SK-N-SH treated with all-trans-retinoic acid at 6 μM for 48 hours (cell line): ENCODE data around the gene XPR1.

Experiments used
- ATAC-seq: fragments of 200-7000 bp; cut with Tn5 transposase; 3 replicates; pipeline ENCODE4 v1.9.1; 2020; ENCODE audit warnings: mild to moderate bottlenecking, moderate library complexity
- ARNTL ChIP-seq: fragments of 450-650 bp; formaldehyde crosslinking; IDR thresholded peaks from 2 replicates; pipeline ENCODE4 v1.5.0; 2020; ENCODE audit warnings: low read depth, mild to moderate bottlenecking, moderate library complexity, borderline replicate concordance
- BACH2 ChIP-seq: fragments of 250-450 bp; sonication (Bioruptor Pico); IDR thresholded peaks from 2 replicates; pipeline ENCODE4 v1.9.0; 2021; ENCODE audit warnings: mild to moderate bottlenecking, borderline replicate concordance
- CREB5 ChIP-seq: fragments of 250-450 bp; sonication (Bioruptor Pico); IDR thresholded peaks from 2 replicates; pipeline ENCODE4 v1.5.1; 2020; ENCODE audit warnings: low read depth, mild to moderate bottlenecking, moderate library complexity
- CSDC2 ChIP-seq: fragments of 250-450 bp; sonication (Bioruptor Pico); IDR thresholded peaks from 2 replicates; pipeline ENCODE4 v1.5.0; 2020; ENCODE audit warnings: mild to moderate bottlenecking, moderate library complexity
- CSRNP3 ChIP-seq: fragments of 250-450 bp; sonication (Bioruptor Pico); IDR thresholded peaks from 2 replicates; pipeline ENCODE4 v1.5.1; 2021; ENCODE audit warnings: mild to moderate bottlenecking, moderate library complexity
- GLIS3 ChIP-seq: fragments of 250-450 bp; sonication (Bioruptor Pico); IDR thresholded peaks from 2 replicates; pipeline ENCODE4 v1.5.0; 2020; ENCODE audit warnings: mild to moderate bottlenecking, moderate library complexity
- ISL1 ChIP-seq: fragments of 250-450 bp; sonication (Bioruptor Pico); IDR thresholded peaks from 2 replicates; pipeline ENCODE4 v2.1.2; 2022; ENCODE audit warnings: mild to moderate bottlenecking, moderate library complexity
- OSR1 ChIP-seq: fragments of 250-450 bp; sonication (Bioruptor Pico); IDR thresholded peaks from 2 replicates; pipeline ENCODE4 v1.8.0; 2022; ENCODE audit warnings: moderate library complexity, mild to moderate bottlenecking, inconsistent platforms
- PATZ1 ChIP-seq: fragments of 250-450 bp; sonication (Bioruptor Pico); IDR thresholded peaks from 2 replicates; pipeline ENCODE4 v1.8.0; 2020; ENCODE audit warnings: mild to moderate bottlenecking, moderate library complexity, borderline replicate concordance
- POU6F1 ChIP-seq: fragments of 250-450 bp; sonication (Bioruptor Pico); IDR thresholded peaks from 2 replicates; pipeline ENCODE4 v1.8.0; 2021; ENCODE audit warnings: low read depth, mild to moderate bottlenecking, moderate library complexity, borderline replicate concordance
- PPARA ChIP-seq: fragments of 250-450 bp; sonication (Bioruptor Pico); IDR thresholded peaks from 2 replicates; pipeline ENCODE4 v1.5.0; 2020; ENCODE audit warnings: mild to moderate bottlenecking, borderline replicate concordance
- TCF4 ChIP-seq: fragments of 250-450 bp; sonication (Bioruptor Pico); IDR thresholded peaks from 2 replicates; pipeline ENCODE4 v1.8.0; 2021; ENCODE audit warnings: mild to moderate bottlenecking, moderate library complexity, borderline replicate concordance
- TOX ChIP-seq: fragments of 250-450 bp; sonication (Bioruptor Pico); IDR thresholded peaks from 2 replicates; pipeline ENCODE4 v1.8.0; 2021; ENCODE audit warnings: mild to moderate bottlenecking, moderate library complexity, borderline replicate concordance
- TSHZ2 ChIP-seq: fragments of 250-450 bp; sonication (Bioruptor Pico); IDR thresholded peaks from 2 replicates; pipeline ENCODE4 v1.5.0; 2020; ENCODE audit warnings: mild to moderate bottlenecking, moderate library complexity
- ZC3H10 ChIP-seq: fragments of 250-450 bp; sonication (Bioruptor Pico); IDR thresholded peaks from 2 replicates; pipeline ENCODE4 v1.5.1; 2021; ENCODE audit warnings: mild to moderate bottlenecking, moderate library complexity
- ZFP3 ChIP-seq: fragments of 250-450 bp; sonication (Bioruptor Pico); IDR thresholded peaks from 2 replicates; pipeline ENCODE4 v1.5.0; 2020; ENCODE audit warnings: mild to moderate bottlenecking, moderate library complexity
- ZFP30 ChIP-seq: fragments of 450-650 bp; formaldehyde crosslinking; IDR thresholded peaks from 2 replicates; pipeline ENCODE4 v1.5.0; 2022; ENCODE audit warnings: mild to moderate bottlenecking, moderate library complexity
- ZNF565 ChIP-seq: fragments of 450-650 bp; formaldehyde crosslinking; conservative IDR thresholded peaks from 2 replicates; pipeline ENCODE4 v1.5.0; 2020; ENCODE audit warnings: low read depth, mild to moderate bottlenecking, moderate library complexity
- ZNF70 ChIP-seq: fragments of 450-650 bp; formaldehyde crosslinking; IDR thresholded peaks from 2 replicates; pipeline ENCODE4 v1.5.0; 2020; ENCODE audit warnings: mild to moderate bottlenecking, moderate library complexity
- ZNF8 ChIP-seq: fragments of 450-650 bp; formaldehyde crosslinking; IDR thresholded peaks from 2 replicates; pipeline ENCODE4 v1.5.0; 2020; ENCODE audit warnings: mild to moderate bottlenecking, moderate library complexity

Gene XPR1

GRCh38 chr1:180594723-180595122 is 37.1 kb upstream of the XPR1 start:
- TF ChIP-seq ZNF8 (CRISPR knock-in tag), result no peak
- 0 out of 2 replicates have a peak, but pooled peaks have one; percentile 20 for TF ChIP-seq ZC3H10 (CRISPR knock-in tag)

DNA sequence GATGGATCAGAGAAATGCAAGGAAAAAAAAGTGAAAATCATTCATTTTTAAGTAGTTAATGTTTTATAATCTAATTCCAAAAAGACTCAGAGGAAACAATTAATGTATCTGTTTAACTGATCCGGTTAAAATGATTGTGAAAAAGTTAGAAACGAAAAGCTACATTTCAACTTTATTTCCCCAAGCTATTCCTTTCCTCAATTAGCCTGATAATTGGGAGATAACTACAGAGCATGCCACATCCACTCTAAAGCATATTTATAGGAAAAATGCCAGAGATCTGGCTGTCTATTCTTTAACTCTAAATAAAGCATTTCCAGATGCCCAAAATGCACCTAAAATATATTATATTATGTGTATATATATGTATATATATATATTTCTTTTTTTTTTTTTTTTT is 35.9 kb upstream of the XPR1 start:
- TF ChIP-seq TCF4, result peak; percentile 99
- 0 out of 2 replicates have a peak, but pooled peaks have one; percentile 45 for TF ChIP-seq TSHZ2 (CRISPR knock-in tag)
- no peak for TF ChIP-seq ZFP3 (CRISPR knock-in tag)
- TF ChIP-seq ZC3H10 (CRISPR knock-in tag), result peak; percentile 99
- no peak for TF ChIP-seq TOX (CRISPR knock-in tag)
- peak; percentile 95 for TF ChIP-seq ISL1 (CRISPR knock-in tag)
- TF ChIP-seq ZNF70 (CRISPR knock-in tag), result 0 out of 2 replicates have a peak, but pooled peaks have one; percentile 34
- peak; percentile 27; the same call in 1 of the 2 replicates for TF ChIP-seq ZNF8 (CRISPR knock-in tag)
- TF ChIP-seq ARNTL (CRISPR knock-in tag), result 0 out of 2 replicates have a peak, but pooled peaks have one; percentile 6
- no peak for TF ChIP-seq PPARA (CRISPR knock-in tag)
- TF ChIP-seq CSRNP3 (CRISPR knock-in tag), result peak; percentile 98; the same call in 1 of the 2 replicates
- TF ChIP-seq CREB5 (CRISPR knock-in tag), result peak; percentile 65; the same call in 1 of the 2 replicates
- peak; percentile 70 for ATAC-seq

More at GRCh38 chr1:180594723-180595122, 37.1 kb upstream of the XPR1 start:
- ATAC-seq, result peak; percentile 66

- ATAC-seq, result no peak
These were observed 34.3 kb upstream of the XPR1 start for GRCh38 chr1:180597520-180597919.

More at GRCh38 chr1:180597520-180597919, 34.3 kb upstream of the XPR1 start:
- TF ChIP-seq BACH2 (CRISPR knock-in tag) (no peak), ZC3H10 (CRISPR knock-in tag) (no peak; the same call in 1 of the 2 replicates), ISL1 (CRISPR knock-in tag) (no peak), ZNF8 (CRISPR knock-in tag) (no peak), PATZ1 (CRISPR knock-in tag) (no peak), ZNF565 (CRISPR knock-in tag) (no peak), OSR1 (CRISPR knock-in tag) (no peak), GLIS3 (no peak), TCF4 (no peak), ZFP30 (CRISPR knock-in tag) (no peak), POU6F1 (CRISPR knock-in tag) (no peak), CSDC2 (CRISPR knock-in tag) (no peak), ZNF70 (CRISPR knock-in tag) (no peak)
